SK-N-SH (cell line): ENCODE measurements around the gene PELI2. TPM values are rescaled to one million over a fixed set of nuclear protein-coding genes. Genes with fewer than 3 reads are reported as not detected.

ENCODE experiments used
- CTCF ChIA-PET: fragments of 300-600, 350-600 bp; formaldehyde crosslinking; extraction: SDS; loops from one replicate; lab custom pipeline; 2021; lab: Yijun Ruan, JAX
- POLR2A ChIA-PET: fragments of 350-600 bp; sonication (Branson Sonifier 250); formaldehyde crosslinking; extraction: SDS; loops from one replicate; lab custom pipeline; 2020; ENCODE audit warnings: antibody characterized with exemption, inconsistent platforms; lab: Yijun Ruan, JAX
- DNase-seq: peaks from one replicate; pipeline ENCODE4 v3.0.0; 2012
- H2AFZ ChIP-seq: fragments of 200-600 bp; sonication (generic); 2 replicates; pipeline ENCODE4 v1.8.1; 2016; ENCODE audit warnings: antibody characterized with exemption, mild to moderate bottlenecking, low read depth
- H3F3A ChIP-seq: fragments of 200-600 bp; sonication (generic); replicated peaks from 2 replicates; pipeline ENCODE3; 2016; ENCODE audit warnings: antibody characterized with exemption, mild to moderate bottlenecking; ENCODE audit not compliant: insufficient read depth
- H3K27ac ChIP-seq, 2 experiments: fragments of 200-500 bp in 1 of 2; fragments of 200-600 bp in 1 of 2; sonication (Bioruptor generic) in 1 of 2; sonication (generic), shearing (Covaris generic) in 1 of 2; 2 replicates each; pipeline versions ENCODE4 v1.5.1 to v1.6.1; 2014 to 2016; ENCODE audit warnings: low read depth in 2 of 2, inconsistent platforms in 1 of 2, low read length in 1 of 2, mild to moderate bottlenecking in 1 of 2, mixed read lengths in 1 of 2
- H3K27me3 ChIP-seq: fragments of 200-600 bp; sonication (generic), shearing (Covaris generic); 2 replicates; pipeline ENCODE4 v1.6.1; 2016; ENCODE audit warnings: mixed run types; ENCODE audit not compliant: insufficient read depth
- H3K36me3 ChIP-seq, 2 experiments: fragments of 200-500 bp in 1 of 2; fragments of 200-600 bp in 1 of 2; sonication (Bioruptor generic) in 1 of 2; sonication (generic) in 1 of 2; replicated peaks in 1 of 2; 2 replicates each; pipeline versions ENCODE3 to v1.5.1; 2014 to 2016; ENCODE audit warnings: low read length in 1 of 2, mild to moderate bottlenecking in 1 of 2; ENCODE audit not compliant: insufficient read depth in 2 of 2, control insufficient read depth in 1 of 2
- H3K4me1 ChIP-seq, 2 experiments: fragments of 200-500 bp in 1 of 2; fragments of 200-600 bp in 1 of 2; sonication (Bioruptor generic) in 1 of 2; sonication (generic), shearing (Covaris generic) in 1 of 2; 2 replicates each; pipeline versions ENCODE4 v1.5.1 to v1.6.1; 2014 to 2016; ENCODE audit warnings: low read depth in 1 of 2, low read length in 1 of 2, mixed run types in 1 of 2; ENCODE audit not compliant: insufficient read depth in 2 of 2, control insufficient read depth in 1 of 2
- H3K4me2 ChIP-seq: fragments of 200-600 bp; sonication (generic), shearing (Covaris generic); 2 replicates; pipeline ENCODE4 v1.6.1; 2017; ENCODE audit warnings: mixed run types
- H3K4me3 ChIP-seq, 2 experiments: fragments of 200-500 bp in 1 of 2; fragments of 200-600 bp in 1 of 2; sonication (Bioruptor generic) in 1 of 2; sonication (generic), shearing (Covaris generic) in 1 of 2; 2 replicates each; pipeline versions ENCODE4 v1.5.1 to v1.8.1; 2014 to 2016; ENCODE audit warnings: low read depth in 2 of 2, inconsistent platforms in 1 of 2, low read length in 1 of 2, mild to moderate bottlenecking in 1 of 2, mixed read lengths in 1 of 2, moderate library complexity in 1 of 2
- H3K79me2 ChIP-seq: fragments of 200-600 bp; sonication (generic); 2 replicates; pipeline ENCODE4 v1.8.1; 2017; ENCODE audit warnings: mild to moderate bottlenecking; ENCODE audit not compliant: insufficient read depth
- H3K9ac ChIP-seq: fragments of 200-600 bp; sonication (generic); 2 replicates; pipeline ENCODE4 v1.6.1; 2017; ENCODE audit warnings: mixed run types
- H3K9me2 ChIP-seq: fragments of 200-600 bp; sonication (generic); 2 replicates; pipeline ENCODE4 v1.6.1; 2017; ENCODE audit warnings: mixed run types
- H3K9me3 ChIP-seq: fragments of 200-600 bp; sonication (generic); 2 replicates; pipeline ENCODE4 v1.6.1; 2017; ENCODE audit warnings: mixed run types, mild to moderate bottlenecking, moderate library complexity
- H4K20me1 ChIP-seq: fragments of 200-600 bp; sonication (generic); 2 replicates; pipeline ENCODE4 v1.6.1; 2017; ENCODE audit warnings: mild to moderate bottlenecking, mixed run types; ENCODE audit not compliant: insufficient read depth
- CTCF ChIP-seq: fragments of 200-600 bp; sonication (generic); IDR thresholded peaks from 2 replicates; pipeline ENCODE4 v1.6.1; 2017; ENCODE audit warnings: antibody characterized with exemption, mild to moderate bottlenecking, moderate library complexity
- ELF1 ChIP-seq: IDR thresholded peaks from 2 replicates; pipeline ENCODE4 v1.4.0; 2012
- FOSL2 ChIP-seq: IDR thresholded peaks from 2 replicates; pipeline ENCODE4 v1.4.0; 2012; ENCODE audit warnings: low read depth, mild to moderate bottlenecking, moderate library complexity, borderline replicate concordance
- GABPA ChIP-seq: IDR thresholded peaks from 2 replicates; pipeline ENCODE4 v1.4.0; 2012; ENCODE audit warnings: low read depth, mild to moderate bottlenecking
- IRF3 ChIP-seq: fragments of 150-350 bp; IDR thresholded peaks from 2 replicates; pipeline ENCODE4 v1.6.1; 2016; ENCODE audit warnings: mild to moderate bottlenecking, low read depth, low read length
- JUND ChIP-seq: IDR thresholded peaks from 2 replicates; pipeline ENCODE4 v1.4.0; 2012
- MEF2A ChIP-seq: IDR thresholded peaks from 2 replicates; pipeline ENCODE4 v1.4.0; 2012; ENCODE audit warnings: low read depth, borderline replicate concordance
- MXI1 ChIP-seq: IDR thresholded peaks from 2 replicates; pipeline ENCODE4 v1.6.1; 2012; ENCODE audit warnings: mild to moderate bottlenecking, low read depth, low read length, improper control_type of control experiment
- NFIC ChIP-seq: IDR thresholded peaks from 2 replicates; pipeline ENCODE4 v1.4.0; 2012; ENCODE audit warnings: borderline replicate concordance
- NRF1 ChIP-seq: IDR thresholded peaks from 2 replicates; pipeline ENCODE4 v1.6.1; 2012; ENCODE audit warnings: low read depth, mild to moderate bottlenecking, low read length
- SIN3A ChIP-seq: IDR thresholded peaks from 2 replicates; pipeline ENCODE4 v1.6.1; 2012; ENCODE audit warnings: low read depth, mild to moderate bottlenecking, low read length, moderate library complexity, borderline replicate concordance
- USF2 ChIP-seq: fragments of 150-350 bp; IDR thresholded peaks from 2 replicates; pipeline ENCODE4 v1.6.1; 2017; ENCODE audit warnings: antibody characterized with exemption, low read length, low read depth, borderline replicate concordance
- YY1 ChIP-seq: IDR thresholded peaks from 2 replicates; pipeline ENCODE4 v1.4.0; 2012; ENCODE audit warnings: low read depth, mild to moderate bottlenecking
- ZBTB33 ChIP-seq: IDR thresholded peaks from 2 replicates; pipeline ENCODE4 v1.4.0; 2012; ENCODE audit warnings: low read depth, borderline replicate concordance
- WGBS: methylation state at CpG from one replicate; pipeline ENCODE4 v1.1.6; 2017; ENCODE audit warnings: low lambda C conversion rate; 5-methylcytosine and 5-hydroxymethylcytosine counted together
- polyA plus RNA-seq, 3 experiments: library from polyadenylated mRNA; depleted of rRNA; stranded (reverse); fragments of >200 nt; gene quantifications; 2 replicates each; pipeline ENCODE4 v1.2.3, GENCODE V29; 2012

The PELI2 gene
- polyA plus RNA-seq, 1 of the 3 experiments (the other 2 are of a cell fraction): not detected

- no peaks in the 10 kb centered on the region for H3K79me2 ChIP-seq
- POLR2A ChIA-PET: no interaction called here
- CTCF ChIA-PET: no interaction called here
Measured at GRCh38 chr14:56121816-56122215, 3.6 kb downstream of the PELI2 start.

More at GRCh38 chr14:56121816-56122215, 3.6 kb downstream of the PELI2 start:
- no peak overlapping the region for H2AFZ ChIP-seq
- H3K27ac ChIP-seq: no peak overlapping the region
- no peaks in the 10 kb centered on the region for H3K36me3 ChIP-seq
- no peaks in the 10 kb centered on the region for H3K9me3 ChIP-seq
- no peak overlapping the region for H3K9ac ChIP-seq
- H3F3A ChIP-seq: no peaks in the 10 kb centered on the region
- no peak overlapping the region for H3K4me3 ChIP-seq
- no peak for DNase-seq
- H4K20me1 ChIP-seq: no peaks in the 10 kb centered on the region
- no peak overlapping the region for H3K4me2 ChIP-seq
- H3K4me1 ChIP-seq: peaks cover 3 to 4% of the 10 kb centered on the region in 2 experiments; a peak in 2 of 4 replicates
- H3K27me3 ChIP-seq: peaks cover 60% of the 10 kb centered on the region
- H3K9me2 ChIP-seq: no peaks in the 10 kb centered on the region
- no peak for TF ChIP-seq SIN3A
- no peak for TF ChIP-seq NFIC
- no peak for TF ChIP-seq JUND
- TF ChIP-seq MXI1: no peak
- no peak for TF ChIP-seq NRF1
- TF ChIP-seq CTCF: no peak
- no peak for TF ChIP-seq YY1
- TF ChIP-seq ZBTB33: no peak
- TF ChIP-seq FOSL2: no peak
- no peak for TF ChIP-seq ELF1
- no peak for TF ChIP-seq MEF2A
- TF ChIP-seq USF2: no peak
- no peak for TF ChIP-seq IRF3
- no peak for TF ChIP-seq GABPA
- TF ChIP-seq, all 33 proteins: peak for 0
- 37% methylated on average over 3 of the region's 3 CpGs for WGBS
